ENCODE data around the gene RCCD1. TPM values are rescaled to one million over a fixed set of nuclear protein-coding genes. Genes with fewer than 3 reads are reported as not detected.

Gene RCCD1
- total RNA-seq, 1 donor from 2014 or later = 14.3 TPM

- no peak for TF ChIP-seq CTCF (IDR thresholded peaks at IDR 0.05)
- Mint-ChIP-seq H3K4me3 (ENCODE audit: unreplicated experiment) (peak overlapping the region; percentile 28), H3K9me3 (ENCODE audit: low read depth) (no peaks in the 10 kb centered on the region), H3K4me1 (ENCODE audit: low read depth) (peaks cover 23% of the 10 kb centered on the region), H3K36me3 (ENCODE audit: low read depth) (no peaks in the 10 kb centered on the region), H3K27ac (ENCODE audit: unreplicated experiment) (no peak overlapping the region), H3K27me3 (ENCODE audit: low read depth) (no peaks in the 10 kb centered on the region)
- DNase-seq (ENCODE audit: low spot score) = no peak
Observed at GRCh38 chr15:90930861-90931574, 23.7 kb upstream of the RCCD1 start.

- Mint-ChIP-seq H3K9me3 (ENCODE audit: low read depth) (no peaks in the 10 kb centered on the region), H3K36me3 (ENCODE audit: low read depth) (no peaks in the 10 kb centered on the region), H3K27me3 (ENCODE audit: low read depth) (no peaks in the 10 kb centered on the region), H3K4me1 (ENCODE audit: low read depth) (peaks cover 28% of the 10 kb centered on the region), H3K4me3 (ENCODE audit: unreplicated experiment) (peak overlapping the region; percentile 88), H3K27ac (ENCODE audit: unreplicated experiment) (no peak overlapping the region)
- no peak for TF ChIP-seq CTCF (IDR thresholded peaks at IDR 0.05)
- no peak for DNase-seq (ENCODE audit: low spot score)
Observed at GRCh38 chr15:90931575-90931827, 23.2 kb upstream of the RCCD1 start.

GRCh38 chr15:90931828-90932659 lies 22.6 kb upstream of the RCCD1 start, which contains the start of gene HDDC3:
TSS of gene HDDC3 (minus strand) at chr15:90932549. CDS start at chr15:90932540, 9 bp downstream.
- Mint-ChIP-seq H3K27me3 (ENCODE audit: low read depth) (no peaks in the 10 kb centered on the region), H3K4me1 (ENCODE audit: low read depth) (peaks cover 32% of the 10 kb centered on the region), H3K27ac (ENCODE audit: unreplicated experiment) (peak within 1 kb of the TSS; percentile 91), H3K36me3 (ENCODE audit: low read depth) (no peaks in the 10 kb centered on the region), H3K9me3 (ENCODE audit: low read depth) (no peaks in the 10 kb centered on the region), H3K4me3 (ENCODE audit: unreplicated experiment) (peak within 1 kb of the TSS; percentile 88)
- DNase-seq (ENCODE audit: low spot score) = no peak
- TF ChIP-seq CTCF (IDR thresholded peaks at IDR 0.05) = peak; percentile 93

- no peaks in the 10 kb centered on the region for H3K36me3 Mint-ChIP-seq (ENCODE audit: low read depth)
- H3K4me1 Mint-ChIP-seq (ENCODE audit: low read depth) = peaks cover 32% of the 10 kb centered on the region
- H3K27me3 Mint-ChIP-seq (ENCODE audit: low read depth) = no peaks in the 10 kb centered on the region
- DNase-seq (ENCODE audit: low spot score) = no peak
- H3K9me3 Mint-ChIP-seq (ENCODE audit: low read depth) = no peaks in the 10 kb centered on the region
- H3K4me3 Mint-ChIP-seq (ENCODE audit: unreplicated experiment) = peak overlapping the region; percentile 88
- H3K27ac Mint-ChIP-seq (ENCODE audit: unreplicated experiment) = peak overlapping the region; percentile 91
- peak; percentile 51 for TF ChIP-seq CTCF (IDR thresholded peaks at IDR 0.05)
Observed at GRCh38 chr15:90932660-90932991, 22.1 kb upstream of the RCCD1 start.

GRCh38 chr15:90933301-90933700 lies 21.4 kb upstream of the RCCD1 start:
- Mint-ChIP-seq H3K4me1 (ENCODE audit: low read depth) (peaks cover 32% of the 10 kb centered on the region), H3K9me3 (ENCODE audit: low read depth) (no peaks in the 10 kb centered on the region), H3K36me3 (ENCODE audit: low read depth) (peaks cover 1% of the 10 kb centered on the region), H3K27ac (ENCODE audit: unreplicated experiment) (no peak overlapping the region), H3K4me3 (ENCODE audit: unreplicated experiment) (no peak overlapping the region), H3K27me3 (ENCODE audit: low read depth) (no peaks in the 10 kb centered on the region)
- no peak for DNase-seq (ENCODE audit: low spot score)
- TF ChIP-seq CTCF (IDR thresholded peaks at IDR 0.05) = no peak
